HUES64 (cell line): ENCODE measurements around the gene CD47.

Source experiments
- H3K27ac ChIP-seq: 2 replicates; pipeline ENCODE4 v1.7.0; 2013; ENCODE audit warnings: low read depth, low read length, inconsistent platforms
- H3K27me3 ChIP-seq: 2 replicates; pipeline ENCODE4 v1.6.1; 2013; ENCODE audit warnings: mild to moderate bottlenecking, low read length; ENCODE audit not compliant: insufficient read depth
- H3K36me3 ChIP-seq: 2 replicates; pipeline ENCODE4 v1.6.1; 2013; ENCODE audit warnings: mild to moderate bottlenecking, low read length; ENCODE audit not compliant: insufficient read depth
- H3K4me1 ChIP-seq: 2 replicates; pipeline ENCODE4 v1.6.1; 2013; ENCODE audit warnings: mild to moderate bottlenecking, low read length, moderate library complexity; ENCODE audit not compliant: insufficient read depth
- H3K4me3 ChIP-seq: 2 replicates; pipeline ENCODE4 v1.5.1; 2013; ENCODE audit warnings: mild to moderate bottlenecking, low read length, moderate library complexity
- H3K9ac ChIP-seq: 2 replicates; pipeline ENCODE4 v1.6.1; 2013; ENCODE audit warnings: mild to moderate bottlenecking, low read depth, low read length
- H3K9me3 ChIP-seq: 2 replicates; pipeline ENCODE4 v1.6.1; 2013; ENCODE audit warnings: low read depth, low read length; ENCODE audit not compliant: insufficient read depth
- WGBS: fragments of 150-250, 120-280 bp; methylation state at CpG from one replicate; pipeline ENCODE4 v1.1.7; 2013; ENCODE audit warnings: missing lambda C conversion rate; 5-methylcytosine and 5-hydroxymethylcytosine counted together

The CD47 gene

DNA sequence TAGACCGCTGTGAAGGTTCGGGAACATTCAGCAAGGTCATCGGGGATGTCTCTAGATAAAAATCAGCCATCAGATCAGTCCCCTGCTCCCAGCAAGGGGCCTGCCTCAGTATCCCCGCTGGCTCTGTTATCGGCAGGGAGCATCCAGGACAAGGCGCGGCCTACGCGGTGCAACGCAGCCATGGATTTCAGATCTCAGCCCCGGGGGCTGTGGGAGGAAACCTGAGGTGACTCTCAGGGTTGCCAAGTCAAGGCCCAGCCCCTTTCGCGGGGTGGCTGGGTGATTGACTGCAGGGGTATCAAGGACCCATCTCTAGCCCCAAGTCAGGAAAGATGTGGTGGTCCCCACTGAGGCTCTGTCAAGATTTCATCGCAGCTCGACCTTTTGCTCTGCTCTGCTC is 23.1 kb upstream of the CD47 start:
- H3K36me3 ChIP-seq, result no peaks in the 10 kb centered on the region
- H3K27ac ChIP-seq, result no peak overlapping the region

DNA sequence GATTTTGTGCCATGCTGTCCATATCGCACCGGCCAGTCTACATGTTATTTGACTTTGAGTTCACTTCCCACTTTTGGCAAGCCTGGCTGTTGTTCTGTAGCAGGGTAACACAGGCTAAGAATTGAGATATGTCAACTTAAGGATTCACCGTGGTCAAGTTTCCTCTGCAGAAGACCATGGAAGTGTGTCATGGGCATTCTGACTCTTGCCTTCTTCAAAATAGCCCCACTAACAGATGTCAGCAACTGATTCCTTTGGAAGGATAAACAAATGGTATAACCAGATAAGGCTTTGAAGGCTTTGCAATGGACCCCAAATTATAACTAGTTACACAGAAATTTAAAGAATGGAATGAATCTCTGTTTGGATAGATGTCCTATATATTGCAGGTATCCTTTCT is 20.1 kb upstream of the CD47 start:
- Histone ChIP-seq H3K4me1 (no peaks in the 10 kb centered on the region), H3K9ac (no peak overlapping the region), H3K4me3 (no peak overlapping the region), H3K27ac (no peak overlapping the region), H3K36me3 (no peaks in the 10 kb centered on the region), H3K27me3 (no peaks in the 10 kb centered on the region), H3K9me3 (no peaks in the 10 kb centered on the region)
- 92% methylated on average over 3 of the region's 3 CpGs for WGBS

More for the DNA sequence above, 23.1 kb upstream of the CD47 start:
- H3K9me3 ChIP-seq, result no peaks in the 10 kb centered on the region
- H3K4me1 ChIP-seq, result no peaks in the 10 kb centered on the region
- no peaks in the 10 kb centered on the region for H3K27me3 ChIP-seq
- no peak overlapping the region for H3K4me3 ChIP-seq
- 96% methylated on average over 15 of the region's 15 CpGs for WGBS
- no peak overlapping the region for H3K9ac ChIP-seq

DNA sequence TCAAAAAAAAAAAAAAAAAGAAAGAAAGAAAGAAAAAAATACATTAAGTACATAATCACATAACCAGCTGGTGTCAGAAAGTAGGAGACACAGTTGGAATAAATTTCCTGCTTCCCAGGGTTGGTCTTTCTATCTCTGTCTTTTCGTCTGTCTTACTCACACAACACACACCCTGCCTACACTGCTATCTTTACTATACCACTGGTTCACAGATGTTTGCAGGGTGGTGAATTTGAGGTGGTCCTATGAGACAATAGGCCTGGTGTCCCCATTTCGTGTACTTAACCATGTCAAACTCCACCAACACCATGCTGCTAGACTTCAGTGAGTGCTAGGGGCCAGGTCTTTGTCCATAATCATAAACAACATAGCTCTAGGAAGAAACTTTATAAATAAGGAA is 17.6 kb upstream of the CD47 start:
- Histone ChIP-seq H3K9ac (no peak overlapping the region), H3K4me3 (no peak overlapping the region)
- WGBS, result 81% methylated on average over 2 of the region's 2 CpGs

DNA sequence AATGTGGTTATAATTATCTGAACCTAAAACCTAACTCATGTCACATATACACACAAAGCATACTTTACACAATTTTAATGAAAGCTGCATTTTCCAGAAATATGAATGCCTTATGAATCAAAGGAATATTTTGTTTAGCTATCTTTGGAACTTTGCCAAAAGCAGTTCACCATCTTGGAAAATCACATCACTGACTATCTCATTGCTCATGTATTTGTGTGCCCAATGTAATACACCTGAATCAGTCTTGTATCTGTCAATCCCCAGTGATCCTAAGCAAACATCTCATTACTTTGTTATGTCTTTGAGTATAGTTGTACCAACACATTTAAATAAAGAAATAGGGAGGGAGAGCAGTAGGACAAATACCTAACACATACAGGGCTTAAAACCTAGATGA is 15.6 kb upstream of the CD47 start:
- H3K4me3 ChIP-seq, result no peak overlapping the region
- H3K4me1 ChIP-seq, result no peaks in the 10 kb centered on the region
- no peaks in the 10 kb centered on the region for H3K36me3 ChIP-seq
- no peaks in the 10 kb centered on the region for H3K9me3 ChIP-seq
- no peaks in the 10 kb centered on the region for H3K27me3 ChIP-seq
- H3K9ac ChIP-seq, result no peak overlapping the region
- no peak overlapping the region for H3K27ac ChIP-seq

More for the DNA sequence above, 17.6 kb upstream of the CD47 start:
- no peaks in the 10 kb centered on the region for H3K36me3 ChIP-seq
- no peak overlapping the region for H3K27ac ChIP-seq
- no peaks in the 10 kb centered on the region for H3K4me1 ChIP-seq
- H3K27me3 ChIP-seq, result no peaks in the 10 kb centered on the region
- H3K9me3 ChIP-seq, result no peaks in the 10 kb centered on the region

DNA sequence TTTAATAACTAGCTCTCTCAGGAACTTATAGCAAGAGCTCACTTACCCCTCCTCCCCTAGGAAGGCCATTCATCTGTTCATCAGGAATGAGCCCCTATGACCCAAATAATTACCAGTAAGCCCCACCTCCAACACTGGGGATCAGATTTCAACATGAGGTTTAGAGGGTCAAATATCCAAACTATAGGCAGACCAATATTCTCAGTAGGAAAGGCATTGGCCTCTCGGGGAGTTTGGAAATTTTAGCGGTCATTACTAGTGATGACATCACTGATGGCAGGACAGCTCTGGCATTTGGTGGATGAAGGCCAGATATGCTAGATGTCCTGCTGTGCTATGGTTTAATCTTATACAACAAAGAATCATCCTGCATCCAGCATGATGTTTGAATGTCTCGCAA is 15.2 kb upstream of the CD47 start:
- WGBS, result 96% methylated on average over 2 of the region's 3 CpGs
- H3K27ac ChIP-seq, result no peak overlapping the region
- no peaks in the 10 kb centered on the region for H3K4me1 ChIP-seq
- H3K4me3 ChIP-seq, result no peak overlapping the region
- no peaks in the 10 kb centered on the region for H3K9me3 ChIP-seq
- no peaks in the 10 kb centered on the region for H3K36me3 ChIP-seq
- H3K9ac ChIP-seq, result no peak overlapping the region
- no peaks in the 10 kb centered on the region for H3K27me3 ChIP-seq

DNA sequence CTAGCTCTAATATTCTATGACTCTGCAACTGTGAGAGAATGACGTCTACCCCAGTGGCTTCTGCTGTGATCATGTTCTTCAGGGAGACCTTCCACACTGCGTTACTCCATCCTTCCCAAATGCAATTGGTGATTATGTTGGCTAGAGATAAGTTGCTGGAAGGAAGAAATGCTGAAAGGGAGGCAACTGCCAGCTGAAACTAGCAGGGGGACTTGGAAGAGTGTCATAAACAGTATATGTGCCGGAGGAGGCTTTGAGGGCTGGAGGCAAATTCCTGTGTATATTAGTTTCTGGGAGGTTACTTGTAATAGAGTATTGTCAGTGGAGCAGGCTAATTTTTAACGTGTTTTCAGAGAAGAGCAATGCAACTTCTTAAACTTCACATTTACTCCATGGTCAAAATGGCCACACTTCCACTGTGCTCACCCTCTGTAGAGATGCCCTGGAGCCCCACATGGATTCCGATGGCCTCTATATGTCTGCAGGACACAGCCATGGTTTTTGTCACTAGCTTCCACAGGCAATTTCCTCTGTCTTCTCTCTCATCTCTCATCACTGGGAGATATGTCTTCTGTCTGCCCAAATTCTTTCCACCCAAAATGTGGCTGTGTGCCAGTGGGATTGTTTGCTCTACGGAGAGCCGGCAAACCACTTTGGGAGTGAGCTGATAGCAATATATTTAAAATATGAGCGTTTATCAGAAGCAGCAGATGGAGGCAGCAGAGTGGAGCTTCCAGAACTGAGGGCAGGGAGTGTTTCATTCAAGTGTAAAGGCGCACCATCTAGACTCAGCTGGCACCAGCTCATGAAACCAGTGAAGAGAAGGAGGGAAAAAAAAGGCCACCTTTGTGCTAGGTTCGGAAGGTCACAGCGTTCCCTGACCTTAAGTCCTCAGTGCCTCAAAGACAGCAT is 13.3 kb upstream of the CD47 start:
- Histone ChIP-seq H3K27ac (no peak overlapping the region), H3K9me3 (no peaks in the 10 kb centered on the region), H3K27me3 (no peaks in the 10 kb centered on the region), H3K9ac (no peak overlapping the region), H3K4me1 (no peaks in the 10 kb centered on the region), H3K4me3 (no peak overlapping the region), H3K36me3 (no peaks in the 10 kb centered on the region)
- WGBS, result 95% methylated on average over 11 of the region's 11 CpGs

DNA sequence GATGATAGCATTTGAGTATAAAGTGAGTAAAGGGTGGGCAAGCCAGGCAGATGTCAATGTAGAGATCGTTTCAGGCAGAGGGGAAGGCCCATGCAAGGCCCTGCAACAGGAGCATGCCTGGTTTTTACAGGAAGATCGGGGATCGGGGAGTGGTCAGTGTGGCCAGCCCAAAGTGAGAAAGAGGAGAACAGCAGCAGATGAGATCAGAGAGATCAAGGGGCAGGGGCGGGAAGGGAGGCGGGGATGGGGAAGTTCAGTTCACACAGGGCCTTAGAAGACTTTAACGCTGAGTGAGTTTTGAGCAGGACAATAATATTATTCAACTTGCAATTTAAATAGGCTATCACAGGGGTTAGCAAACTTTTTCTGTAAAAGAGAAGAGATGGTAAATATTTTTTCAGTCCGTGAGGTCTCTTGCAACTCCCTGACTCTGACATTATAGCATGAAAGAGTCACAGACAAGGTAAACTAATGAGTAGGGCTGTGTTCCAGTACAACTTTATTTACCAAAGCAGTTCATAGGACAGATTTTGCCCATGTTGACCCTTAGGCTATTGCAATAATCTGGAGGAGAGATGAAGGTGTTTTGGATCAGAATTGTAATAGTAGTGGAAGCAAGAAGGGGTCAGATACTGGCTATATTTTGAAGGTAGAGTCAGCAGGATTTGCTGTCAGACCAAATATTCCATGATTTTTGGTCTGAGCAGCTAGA is 12.4 kb upstream of the CD47 start:
- no peaks in the 10 kb centered on the region for H3K27me3 ChIP-seq
- no peak overlapping the region for H3K9ac ChIP-seq
- 64% methylated on average over 6 of the region's 7 CpGs for WGBS
- no peak overlapping the region for H3K4me3 ChIP-seq
- no peaks in the 10 kb centered on the region for H3K4me1 ChIP-seq
- no peaks in the 10 kb centered on the region for H3K9me3 ChIP-seq
- no peaks in the 10 kb centered on the region for H3K36me3 ChIP-seq
- H3K27ac ChIP-seq, result no peak overlapping the region

DNA sequence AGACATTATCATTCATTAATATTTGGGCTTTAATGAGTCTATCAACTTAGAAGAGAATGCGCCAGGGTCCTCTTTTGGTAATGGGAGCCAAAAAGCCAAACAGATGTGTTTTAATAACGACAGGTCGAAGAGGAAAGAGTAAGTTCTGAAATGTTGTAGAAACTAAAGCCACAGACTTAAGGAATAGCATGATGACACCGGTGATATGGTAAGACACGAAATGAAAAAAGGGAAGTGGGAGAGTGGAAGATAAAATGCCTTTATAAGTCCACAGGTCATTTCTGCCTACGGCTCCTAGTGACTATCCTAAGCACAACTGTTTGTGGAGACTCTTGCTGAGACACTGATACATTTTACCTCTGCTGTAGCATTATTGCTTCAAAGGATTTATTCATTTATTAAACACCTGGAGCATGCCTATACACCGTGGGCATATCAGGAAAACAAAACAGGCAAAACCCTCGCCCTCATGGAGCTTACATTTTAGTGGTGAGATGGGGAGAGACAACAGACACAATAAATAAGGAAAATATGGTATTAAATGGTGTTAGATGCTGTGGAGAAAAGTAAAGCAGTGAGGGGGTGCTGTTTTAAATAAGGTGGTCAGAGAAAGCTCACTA is 11.7 kb upstream of the CD47 start:
- H3K9ac ChIP-seq, result no peak overlapping the region
- H3K27ac ChIP-seq, result no peak overlapping the region
- no peaks in the 10 kb centered on the region for H3K4me1 ChIP-seq
- no peaks in the 10 kb centered on the region for H3K27me3 ChIP-seq
- no peaks in the 10 kb centered on the region for H3K36me3 ChIP-seq
- 93% methylated on average over 8 of the region's 8 CpGs for WGBS
- no peak overlapping the region for H3K4me3 ChIP-seq
- no peaks in the 10 kb centered on the region for H3K9me3 ChIP-seq

DNA sequence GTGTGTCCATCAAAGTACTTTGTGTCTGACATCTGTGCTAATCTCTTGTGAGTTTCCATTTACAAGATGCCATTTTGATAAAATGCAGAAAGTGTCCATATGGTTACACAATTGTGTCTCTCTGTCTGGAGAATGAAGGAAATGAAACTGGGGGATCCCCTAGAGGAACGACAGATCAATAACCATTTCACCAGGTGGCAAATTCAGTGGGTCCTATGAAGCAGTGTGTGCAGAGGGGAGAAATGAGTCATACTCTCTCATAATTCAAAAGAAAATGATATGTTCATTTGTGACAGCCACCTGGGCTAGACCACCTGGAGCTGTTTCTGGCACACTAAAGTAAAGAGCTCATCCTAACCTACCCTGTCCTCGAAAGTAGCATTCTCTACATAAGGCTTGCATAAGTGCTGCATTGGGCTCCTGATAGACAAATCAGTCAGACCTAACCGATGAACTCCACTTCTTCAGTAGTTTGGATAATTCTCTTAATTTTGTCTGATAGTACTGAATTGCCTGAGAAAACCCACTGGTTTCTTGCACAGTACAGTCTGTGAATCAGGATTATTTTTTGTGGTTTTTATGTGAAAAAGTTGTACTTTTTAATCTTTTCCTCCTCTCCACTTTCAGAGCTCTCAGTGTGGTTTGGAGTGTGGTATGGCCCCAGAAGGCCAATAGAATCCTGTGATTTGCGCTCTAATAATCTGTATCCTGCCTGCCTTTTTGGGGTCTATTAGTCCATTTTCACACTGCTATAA is 10.3 kb upstream of the CD47 start:
- Histone ChIP-seq H3K9me3 (no peaks in the 10 kb centered on the region), H3K27ac (no peak overlapping the region), H3K4me1 (no peaks in the 10 kb centered on the region; the same call in 1 of the 2 replicates), H3K27me3 (no peaks in the 10 kb centered on the region), H3K9ac (no peak overlapping the region), H3K4me3 (no peak overlapping the region), H3K36me3 (no peaks in the 10 kb centered on the region)
- WGBS, result 93% methylated on average over 3 of the region's 4 CpGs

DNA sequence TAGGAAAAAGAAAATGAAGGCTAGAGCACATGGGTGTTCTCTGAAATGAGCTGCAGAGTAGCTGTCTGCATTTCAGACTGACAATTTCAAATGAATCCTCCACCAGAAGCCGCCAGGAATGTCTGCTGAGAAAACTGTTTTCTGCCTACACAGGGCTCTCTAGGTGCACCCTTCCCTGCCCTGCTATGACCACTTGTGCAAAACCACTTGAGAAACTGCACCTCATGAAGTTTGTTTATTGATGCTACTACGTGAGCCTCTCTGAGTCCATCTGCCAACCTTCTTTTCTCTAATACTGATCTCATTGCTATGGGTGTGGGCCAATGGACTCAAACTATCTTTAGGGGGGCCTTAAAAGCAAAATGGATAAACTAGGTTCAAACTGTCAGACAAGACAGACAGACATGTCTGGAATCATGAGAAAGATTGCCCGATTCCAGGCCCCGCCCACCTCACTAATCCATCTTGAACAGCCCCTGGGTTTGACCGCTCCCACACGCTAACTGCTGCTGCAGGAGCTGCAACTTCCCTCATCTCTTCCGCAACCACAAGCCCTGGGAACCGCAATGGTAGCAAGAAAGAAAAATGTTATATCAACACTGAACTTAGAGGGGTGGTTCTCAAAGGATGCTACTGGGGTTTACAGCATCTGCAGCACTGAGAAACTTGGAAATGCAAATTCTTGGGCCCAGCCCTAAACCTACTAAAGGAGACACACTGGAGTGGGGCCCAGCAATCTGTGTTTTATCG is 9.0 kb upstream of the CD47 start:
- Histone ChIP-seq H3K9me3 (no peaks in the 10 kb centered on the region), H3K4me3 (no peak overlapping the region), H3K36me3 (no peaks in the 10 kb centered on the region), H3K27ac (no peak overlapping the region), H3K9ac (no peak overlapping the region), H3K4me1 (no peaks in the 10 kb centered on the region; the same call in 1 of the 2 replicates), H3K27me3 (no peaks in the 10 kb centered on the region)
- WGBS, result 94% methylated on average over 9 of the region's 9 CpGs
